Heart left ventricle (tissue), 16 donors: ENCODE results near the gene NCOA6. TPM values are rescaled to one million over a fixed set of nuclear protein-coding genes. Genes with fewer than 3 reads are reported as not detected.

ENCODE experiments used
- ATAC-seq, 4 donors: fragments of 200-7000 bp; cut with Tn5 transposase; one replicate each; pipeline ENCODE4 v1.9.1; 2020 to 2022; ENCODE audit warnings: moderate library complexity in 4 of 4, mild to moderate bottlenecking in 3 of 4, moderate number of reproducible peaks in 1 of 4
- DNase-seq, 5 donors: peaks; one replicate each; pipeline ENCODE4 v3.0.0-alpha.2; 2020
- H3K27ac ChIP-seq, 12 donors: fragments of 200-600 bp; sonication (generic) in 4 of 12; one replicate each; pipeline versions ENCODE4 v1.5.0 to v1.8.0; 2016 to 2022; ENCODE audit warnings: mild to moderate bottlenecking in 2 of 12
- H3K27me3 ChIP-seq, 9 donors: fragments of 200-600 bp; sonication (generic) in 2 of 9; one replicate each; pipeline versions ENCODE4 v1.5.1 to v1.8.0; 2016 to 2022; ENCODE audit warnings: mild to moderate bottlenecking in 3 of 9
- H3K36me3 ChIP-seq, 9 donors: fragments of 200-600 bp; sonication (generic) in 2 of 9; one replicate each; pipeline versions ENCODE4 v1.5.0 to v1.8.0; 2018 to 2022; ENCODE audit warnings: mild to moderate bottlenecking in 2 of 9
- H3K4me1 ChIP-seq, 12 donors: fragments of 200-600 bp; sonication (generic) in 4 of 12; one replicate each; pipeline versions ENCODE4 v1.5.0 to v1.8.0; 2016 to 2022; ENCODE audit warnings: mild to moderate bottlenecking in 3 of 12
- H3K4me3 ChIP-seq, 12 donors: fragments of 200-600 bp; sonication (generic) in 4 of 12; one replicate each; pipeline versions ENCODE4 v1.5.0 to v1.8.0; 2017 to 2022; ENCODE audit warnings: mild to moderate bottlenecking in 9 of 12, moderate library complexity in 4 of 12
- H3K9me3 ChIP-seq, 12 donors: fragments of 200-600 bp; sonication (generic) in 4 of 12; one replicate each; pipeline versions ENCODE4 v1.5.0 to v1.8.0; 2016 to 2022; ENCODE audit warnings: mild to moderate bottlenecking in 1 of 12
- POLR2A ChIP-seq, 2 donors: fragments of 450-650 bp; IDR thresholded peaks; one replicate each; pipeline ENCODE4 v1.6.1; 2017; ENCODE audit warnings: antibody characterized with exemption in 2 of 2, mild to moderate bottlenecking in 2 of 2, moderate library complexity in 2 of 2
- whole genome bisulfite sequencing, 4 donors: extraction: QIAGEN DNeasy Blood & Tissue Kit in 2 of 4; methylation state at CpG; one replicate each; pipeline versions ENCODE4 v1.1.5 to v1.1.7; 2013 to 2018; 5-methylcytosine and 5-hydroxymethylcytosine counted together
- intact Hi-C, 10 donors: fragments of 100-400 bp; cut with DNase I; formaldehyde crosslinking; loops; one replicate each; pipeline versions ENCODE4 v1.11.1 to v1.14.2; 2022
- polyA plus RNA-seq, 2 donors: library from polyadenylated mRNA; stranded (reverse); fragments of 200-250 nt; gene quantifications; one replicate each; pipeline ENCODE4 v1.2.3, GENCODE V29; 2013
- total RNA-seq, 9 donors: library from RNA; depleted of rRNA in 2 of 9; stranded (reverse); fragments of >200 nt in 2 of 9; fragmentation: NEBNext Ultra II Directional in 3 of 9; extraction: Animal tissue kit (Norgen Biotek cat#: 25700) in 3 of 9; gene quantifications; one replicate each; pipeline versions ENCODE4 v1.1.0 to v1.2.4, GENCODE V29; 2016 to 2023
- TF ChIP-seq, protein P1 (sequence below), 12 donors: fragments of 200-600 bp; sonication (generic) in 4 of 12; IDR thresholded peaks; one replicate each; pipeline versions ENCODE4 v1.5.0 to v1.8.0; 2018 to 2022; ENCODE audit warnings: antibody characterized with exemption in 12 of 12, mild to moderate bottlenecking in 5 of 12
- donor health status: ischemic (EF 13 %, LVEDD 7.1; RV severe dilation, severe dysfunction).
- donor health status: healthy with polysubstance abuse.
- donor health status: DM: no; HTN: yes; CAD: no.
- donor health status: DM: no; HTN: no; CAD: no.
- donor health status: ischemic (EF 25% LVEDD 6.9; RV normal size, moderate dysfunction).
- donor health status: ischemic (EF 25% LVEDD 5.7; RV mildly dilated, moderate dysfunction).
- donor health status: healthy.
- donor health status: DM: yes; HTN: yes; CAD: no.
- donor health status: ischemic (EF 35%, LVEDD 5.7; RV mildly dilated, moderate dysfunction).
- donor health status: nonischemic (EF 11% LVEDD 7.7; RV severe dilation, severe dysfunction).
- donor health status: DM: yes; HTN: yes; CAD: no.
- donor health status: PGD.
- donor health status: ischemic (EF 29% LVEDD 5.4; RV normal size, mild dysfunction).
- donor health status: nonischemic (EF 23%, LVEDD 6.1; RV moderate dilation, normal function).

Gene NCOA6
- total and polyA plus RNA-seq, 11 donors: 13.0 to 34.0 (median 19.9) TPM

DNA sequence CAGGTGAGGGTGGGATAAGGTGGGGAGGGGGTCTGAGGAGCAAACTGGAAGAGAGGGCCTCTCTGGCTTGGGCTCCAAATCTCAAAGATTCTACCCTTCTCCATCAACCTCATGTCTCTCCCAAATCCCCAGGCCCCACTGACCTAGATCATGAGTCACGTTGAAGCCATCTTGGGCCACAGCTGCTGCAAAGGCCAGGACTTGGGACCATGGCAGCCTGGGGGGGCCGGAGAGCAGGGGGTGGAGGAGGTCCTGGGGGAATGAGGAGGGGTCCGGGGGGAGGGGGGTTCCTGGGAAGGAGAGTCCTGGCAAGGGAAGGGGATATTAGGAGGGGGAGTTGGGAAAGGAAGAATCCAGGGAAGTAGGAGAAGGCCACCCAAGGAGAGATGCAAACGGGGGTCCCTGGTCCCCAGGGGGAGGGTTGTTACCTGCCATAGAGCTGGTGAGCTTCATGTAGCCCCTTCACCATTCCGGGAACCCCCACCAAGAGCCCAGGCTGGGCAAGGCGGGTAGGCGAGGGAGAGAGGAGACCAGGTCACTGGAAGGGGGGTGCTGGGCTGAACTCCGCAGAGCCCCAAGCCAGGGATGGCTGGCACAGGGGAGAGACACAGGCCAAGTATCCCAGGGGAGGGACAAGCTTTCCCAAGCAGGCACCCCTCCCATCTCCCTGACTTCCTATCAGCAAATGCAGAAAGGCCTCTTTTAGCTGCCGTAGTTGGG lies 34.5 kb upstream of the NCOA6 start:
- no peaks in the 10 kb centered on the region for H3K27me3 ChIP-seq
- ATAC-seq (no peak), DNase-seq (no peak)
- intact Hi-C loops: loop anchor here in 1 of 10 donors (5.0 kb wide), 1 partner anchor 152 kb away; no protein-coding TSS in a partner anchor
- no peak overlapping the region for H3K27ac ChIP-seq
- WGBS, 4 donors: 85 to 90% (median 86%) methylated on average over 9 of the region's 9 CpGs
- no peak overlapping the region for H3K4me3 ChIP-seq
- H3K4me1 ChIP-seq: peaks cover 0 to 8% (median 0%) of the 10 kb centered on the region in 12 donors
- peaks cover 0 to 67% (median 47%) of the 10 kb centered on the region in 9 donors for H3K36me3 ChIP-seq
- H3K9me3 ChIP-seq: no peaks in the 10 kb centered on the region
- TF ChIP-seq POLR2A (IDR thresholded peaks at IDR 0.05): no peak
- TF ChIP-seq, protein P1, sequence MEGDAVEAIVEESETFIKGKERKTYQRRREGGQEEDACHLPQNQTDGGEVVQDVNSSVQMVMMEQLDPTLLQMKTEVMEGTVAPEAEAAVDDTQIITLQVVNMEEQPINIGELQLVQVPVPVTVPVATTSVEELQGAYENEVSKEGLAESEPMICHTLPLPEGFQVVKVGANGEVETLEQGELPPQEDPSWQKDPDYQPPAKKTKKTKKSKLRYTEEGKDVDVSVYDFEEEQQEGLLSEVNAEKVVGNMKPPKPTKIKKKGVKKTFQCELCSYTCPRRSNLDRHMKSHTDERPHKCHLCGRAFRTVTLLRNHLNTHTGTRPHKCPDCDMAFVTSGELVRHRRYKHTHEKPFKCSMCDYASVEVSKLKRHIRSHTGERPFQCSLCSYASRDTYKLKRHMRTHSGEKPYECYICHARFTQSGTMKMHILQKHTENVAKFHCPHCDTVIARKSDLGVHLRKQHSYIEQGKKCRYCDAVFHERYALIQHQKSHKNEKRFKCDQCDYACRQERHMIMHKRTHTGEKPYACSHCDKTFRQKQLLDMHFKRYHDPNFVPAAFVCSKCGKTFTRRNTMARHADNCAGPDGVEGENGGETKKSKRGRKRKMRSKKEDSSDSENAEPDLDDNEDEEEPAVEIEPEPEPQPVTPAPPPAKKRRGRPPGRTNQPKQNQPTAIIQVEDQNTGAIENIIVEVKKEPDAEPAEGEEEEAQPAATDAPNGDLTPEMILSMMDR (IDR thresholded peaks at IDR 0.05): no peak

DNA sequence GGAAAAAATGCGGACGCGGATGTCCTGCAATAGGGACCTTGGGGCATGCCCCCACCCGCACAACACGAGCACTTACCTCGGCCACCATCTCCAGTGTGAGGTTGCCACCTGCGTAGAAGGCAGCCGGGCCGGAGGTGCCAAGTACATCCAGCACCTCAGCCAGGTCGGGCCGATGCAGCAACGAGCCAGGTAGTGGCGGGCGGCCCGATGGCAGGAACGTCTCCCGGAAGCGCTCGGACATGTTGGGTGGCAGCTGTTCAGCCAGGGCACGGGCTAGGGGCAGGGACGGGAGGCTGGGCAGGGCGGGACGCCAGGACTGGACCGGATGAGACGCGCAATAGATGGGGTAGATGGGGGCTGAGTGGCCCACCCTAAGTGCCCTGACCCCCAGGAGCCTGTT lies 33.9 kb upstream of the NCOA6 start:
- 96 to 97% (median 96%) methylated on average over 26 of the region's 26 CpGs for WGBS, 4 donors
- Histone ChIP-seq H3K36me3 (peaks cover 0 to 73% (median 53%) of the 10 kb centered on the region in 9 donors), H3K9me3 (no peaks in the 10 kb centered on the region), H3K27ac (no peak overlapping the region), H3K4me3 (no peak overlapping the region), H3K4me1 (peaks cover 0 to 8% (median 0%) of the 10 kb centered on the region in 12 donors), H3K27me3 (no peaks in the 10 kb centered on the region)
- no peak for DNase-seq
- no peak for TF ChIP-seq POLR2A (IDR thresholded peaks at IDR 0.05)
- TF ChIP-seq, protein P1 (IDR thresholded peaks at IDR 0.05): no peak
- intact Hi-C loops: loop anchor here in 1 of 10 donors (5.0 kb wide), 1 partner anchor 153 kb away; no protein-coding TSS in a partner anchor
- no peak for ATAC-seq

DNA sequence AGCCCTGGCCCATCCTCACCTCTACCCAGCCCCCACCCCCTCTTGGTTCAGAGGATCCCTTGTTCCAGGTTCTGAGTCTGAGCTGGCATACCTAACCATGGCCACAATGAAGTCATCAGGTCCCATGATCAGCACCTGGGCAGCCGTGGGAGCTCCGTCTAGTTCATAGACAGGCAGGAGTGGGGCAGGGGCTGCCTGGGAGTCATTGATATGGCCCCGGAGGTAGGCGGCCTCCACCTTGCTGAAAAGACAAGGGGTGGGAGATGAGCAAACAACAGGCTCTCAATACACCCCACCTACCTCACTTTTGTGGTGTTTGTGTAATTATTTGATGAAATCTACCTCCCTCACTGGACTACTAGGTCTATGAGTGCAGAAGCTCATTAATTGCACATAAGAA lies 26.8 kb upstream of the NCOA6 start:
- 73 to 90% (median 87%) methylated on average over 4 of the region's 4 CpGs for WGBS, 4 donors
- intact Hi-C loops: no loop called here
- no peak overlapping the region for H3K4me3 ChIP-seq
- H3K36me3 ChIP-seq: peaks cover 0 to 96% (median 64%) of the 10 kb centered on the region in 9 donors
- H3K4me1 ChIP-seq: no peaks in the 10 kb centered on the region
- DNase-seq (no peak), ATAC-seq (no peak)
- no peaks in the 10 kb centered on the region for H3K9me3 ChIP-seq
- H3K27ac ChIP-seq: no peak overlapping the region
- TF ChIP-seq, protein P1 (IDR thresholded peaks at IDR 0.05): no peak
- no peak for TF ChIP-seq POLR2A (IDR thresholded peaks at IDR 0.05)
- H3K27me3 ChIP-seq: no peaks in the 10 kb centered on the region

DNA sequence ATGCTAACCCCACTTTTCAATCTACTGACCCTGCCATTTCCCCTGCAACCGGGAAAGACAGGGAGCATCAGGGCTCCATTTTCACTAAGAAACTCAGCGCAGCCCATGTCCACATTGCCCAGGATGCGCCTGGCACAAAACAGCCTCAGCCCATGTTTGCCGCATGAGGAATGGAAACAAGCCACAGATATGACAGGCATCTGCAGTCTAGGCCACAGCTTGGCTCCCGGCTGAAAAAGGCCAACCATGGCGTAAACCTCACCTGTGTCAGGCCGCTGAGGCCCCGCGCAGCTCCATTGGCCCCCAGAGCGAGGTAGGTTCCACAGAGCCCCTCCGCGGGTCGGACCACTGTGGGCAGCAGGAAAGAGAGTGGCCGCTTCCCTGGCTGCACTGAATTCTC lies 25.5 kb upstream of the NCOA6 start:
- H3K9me3 ChIP-seq: no peaks in the 10 kb centered on the region
- intact Hi-C loops: no loop called here
- WGBS, 4 donors: 92 to 96% (median 95%) methylated on average over 13 to 14 of the region's 14 CpGs
- DNase-seq: no peak
- no peak for ATAC-seq
- H3K36me3 ChIP-seq: peaks cover 0 to 90% (median 55%) of the 10 kb centered on the region in 9 donors
- TF ChIP-seq, protein P1 (IDR thresholded peaks at IDR 0.05): no peak
- TF ChIP-seq POLR2A (IDR thresholded peaks at IDR 0.05): no peak
- H3K27me3 ChIP-seq: no peaks in the 10 kb centered on the region
- no peak overlapping the region for H3K4me3 ChIP-seq
- no peak overlapping the region for H3K27ac ChIP-seq
- H3K4me1 ChIP-seq: no peaks in the 10 kb centered on the region
